CD14-positive monocyte (primary cell): Measurements from ENCODE around the gene KLHL42. TPM values are rescaled to one million over a fixed set of nuclear protein-coding genes. Genes with fewer than 3 reads are reported as not detected.
"Not testable (repeated sequence)": the region's sequence is repeated elsewhere in the genome, so short reads cannot be mapped to it uniquely, and the experiment has no call there.

Experiments used
- DNase-seq, 3 donors: peaks; one replicate each; pipeline ENCODE4 v3.0.0-alpha.2; 2011 to 2022
- H2AFZ ChIP-seq: 2 replicates; pipeline ENCODE4 v1.6.0; 2012; ENCODE audit warnings: mild to moderate bottlenecking, low read depth, low read length, inconsistent platforms; ENCODE audit not compliant: insufficient read depth, poor library complexity, severe bottlenecking
- H3K27ac ChIP-seq, 2 donors: 1 replicate in 1 of 2; 2 replicates in 1 of 2; pipeline ENCODE4 v1.5.1; 2012 to 2013; ENCODE audit warnings: low read length in 2 of 2, control low read depth in 1 of 2, inconsistent platforms in 1 of 2, low read depth in 1 of 2, mild to moderate bottlenecking in 1 of 2
- H3K27me3 ChIP-seq, 2 donors: one replicate each; pipeline versions ENCODE4 v1.6.0 to v1.6.1; 2011 to 2013; ENCODE audit warnings: low read length in 2 of 2; ENCODE audit not compliant: control insufficient read depth in 2 of 2, insufficient read depth in 2 of 2
- H3K36me3 ChIP-seq, 2 donors: replicated peaks in 1 of 2; 1 replicate in 1 of 2; 2 replicates in 1 of 2; pipeline versions ENCODE4 v1.5.1 to v1.6.1; 2012 to 2013; ENCODE audit warnings: low read length in 2 of 2, control low read depth in 1 of 2, inconsistent platforms in 1 of 2, mild to moderate bottlenecking in 1 of 2; ENCODE audit not compliant: insufficient read depth in 2 of 2, control insufficient read depth in 1 of 2
- H3K4me1 ChIP-seq, 2 donors: 1 replicate in 1 of 2; 2 replicates in 1 of 2; pipeline versions ENCODE4 v1.5.1 to v1.6.1; 2012 to 2013; ENCODE audit warnings: low read length in 2 of 2, control low read depth in 1 of 2, inconsistent platforms in 1 of 2, mild to moderate bottlenecking in 1 of 2, moderate library complexity in 1 of 2; ENCODE audit not compliant: insufficient read depth in 2 of 2, control insufficient read depth in 1 of 2
- H3K4me2 ChIP-seq: replicated peaks from 2 replicates; pipeline ENCODE3; 2012; ENCODE audit warnings: low read length, moderate library complexity, mild to moderate bottlenecking; ENCODE audit not compliant: poor library complexity, severe bottlenecking; ENCODE audit errors: extremely low read depth
- H3K4me3 ChIP-seq, 3 experiments: fragments of 200-600 bp in 1 of 3; sonication (generic) in 1 of 3; replicated peaks in 1 of 3; 1 replicate in 2 of 3; 2 replicates in 1 of 3; pipeline ENCODE4 v1.5.1; 2011 to 2013; ENCODE audit warnings: low read length in 3 of 3, mild to moderate bottlenecking in 3 of 3, control low read depth in 2 of 3, low read depth in 2 of 3, inconsistent platforms in 1 of 3, moderate library complexity in 1 of 3
- H3K79me2 ChIP-seq: 2 replicates; pipeline ENCODE4 v1.6.0; 2012; ENCODE audit warnings: mild to moderate bottlenecking, control low read depth, inconsistent platforms, low read length, moderate library complexity; ENCODE audit not compliant: insufficient read depth
- H3K9ac ChIP-seq: 2 replicates; pipeline ENCODE4 v1.6.0; 2017; ENCODE audit warnings: low read length, mild to moderate bottlenecking; ENCODE audit not compliant: insufficient read depth, poor library complexity, severe bottlenecking
- H3K9me3 ChIP-seq, 2 donors: replicated peaks in 1 of 2; 1 replicate in 1 of 2; 2 replicates in 1 of 2; pipeline versions ENCODE4 v1.5.1 to v1.6.1; 2012 to 2013; ENCODE audit warnings: low read length in 2 of 2, control low read depth in 1 of 2; ENCODE audit not compliant: control insufficient read depth in 1 of 2, insufficient read depth in 1 of 2
- H4K20me1 ChIP-seq: 2 replicates; pipeline ENCODE4 v1.6.0; 2012; ENCODE audit warnings: mild to moderate bottlenecking, low read length, control low read depth, moderate library complexity; ENCODE audit not compliant: insufficient read depth
- H3K27ac Mint-ChIP-seq, 7 donors: one replicate each; pipeline ENCODE4 v1.8.0; 2020; ENCODE audit warnings: mild to moderate bottlenecking in 7 of 7, mixed read lengths in 7 of 7, moderate library complexity in 6 of 7, inconsistent platforms in 2 of 7
- H3K27me3 Mint-ChIP-seq, 3 donors: one replicate each; pipeline ENCODE4 v1.8.0; 2021 to 2022; ENCODE audit warnings: low read depth in 3 of 3, mild to moderate bottlenecking in 3 of 3, mixed read lengths in 3 of 3, moderate library complexity in 3 of 3, inconsistent platforms in 1 of 3
- H3K36me3 Mint-ChIP-seq, 2 donors: one replicate each; pipeline ENCODE4 v1.8.0; 2020; ENCODE audit warnings: mixed read lengths in 2 of 2, inconsistent platforms in 1 of 2, mild to moderate bottlenecking in 1 of 2
- H3K4me1 Mint-ChIP-seq: one replicate; pipeline ENCODE4 v1.8.0; 2020; ENCODE audit warnings: mild to moderate bottlenecking, mixed read lengths
- H3K4me3 Mint-ChIP-seq, 2 donors: one replicate each; pipeline ENCODE4 v1.8.0; 2020; ENCODE audit warnings: mild to moderate bottlenecking in 2 of 2, mixed read lengths in 2 of 2, moderate library complexity in 1 of 2
- H3K9me3 Mint-ChIP-seq, 7 donors: one replicate each; pipeline ENCODE4 v1.8.0; 2020 to 2022; ENCODE audit warnings: mixed read lengths in 7 of 7, mild to moderate bottlenecking in 6 of 7, moderate library complexity in 6 of 7, inconsistent platforms in 2 of 7
- WGBS: methylation state at CpG from one replicate; pipeline ENCODE4 v1.1.5; 2013; ENCODE audit warnings: missing lambda C conversion rate; ENCODE audit not compliant: insufficient coverage; 5-methylcytosine and 5-hydroxymethylcytosine counted together
- intact Hi-C, 2 donors: fragments of 100-400 bp; cut with micrococcal nuclease; formaldehyde crosslinking; loops; one replicate each; pipeline versions ENCODE4 v1.15.0 to v1.15.1; 2023
- polyA plus RNA-seq, 3 donors: library from polyadenylated mRNA; depleted of rRNA in 1 of 3; unstranded in 2 of 3; stranded (reverse) in 1 of 3; fragments of 300-500 nt in 2 of 3; fragments of >200 nt in 1 of 3; fragmentation: Illumina TruSeq in 2 of 3; gene quantifications; 1 replicate in 2 of 3; 2 replicates in 1 of 3; pipeline ENCODE4 v1.2.3, GENCODE V29; 2012 to 2021
- TF ChIP-seq, protein P1 (sequence below): fragments of 200-600 bp; IDR thresholded peaks from one replicate; pipeline ENCODE4 v1.8.0; 2022; ENCODE audit warnings: antibody characterized with exemption, mild to moderate bottlenecking

KLHL42 gene
- polyA plus RNA-seq, 3 donors: 4.1 to 9.9 (median 7.5) TPM

DNA sequence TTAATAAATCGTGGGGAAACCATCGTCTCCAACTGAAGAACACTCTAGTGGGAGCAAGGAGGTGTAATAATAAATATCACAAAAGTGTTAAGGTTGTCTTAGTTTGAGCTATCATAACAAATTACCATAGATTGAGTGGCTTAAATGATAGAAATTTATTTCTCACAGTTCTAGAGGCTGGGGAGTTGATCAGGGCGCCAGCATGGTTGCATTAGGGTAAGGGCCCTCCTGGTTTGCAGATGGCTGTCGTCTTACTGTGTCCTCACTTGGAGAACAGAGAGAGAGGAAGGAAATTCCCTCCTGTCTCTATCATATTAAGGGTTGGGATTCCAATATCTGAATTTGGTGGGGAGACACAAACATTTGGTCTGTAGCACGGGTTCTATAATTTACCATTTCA is 36.4 kb upstream of the KLHL42 start:
- Histone ChIP-seq H4K20me1 (no peaks in the 10 kb centered on the region), H3K4me1 (no peaks in the 10 kb centered on the region), H2AFZ (no peak overlapping the region), H3K4me2 (no peak overlapping the region), H3K36me3 (peaks cover 41 to 84% of the 10 kb centered on the region in 2 donors), H3K27ac (no peak overlapping the region), H3K79me2 (no peaks in the 10 kb centered on the region), H3K9me3 (no peaks in the 10 kb centered on the region), H3K27me3 (no peaks in the 10 kb centered on the region), H3K9ac (no peak overlapping the region), H3K4me3 (no peak overlapping the region)
- no peak overlapping the region for H3K27ac Mint-ChIP-seq
- H3K36me3 Mint-ChIP-seq: peaks cover 45 to 64% of the 10 kb centered on the region in 2 donors
- H3K4me3 Mint-ChIP-seq: no peak overlapping the region
- no peak for DNase-seq
- H3K4me1 Mint-ChIP-seq: no peaks in the 10 kb centered on the region
- no CpG with 5 or more reads among the region's 5 CpGs for WGBS
- H3K9me3 Mint-ChIP-seq: peaks cover 0 to 1% (median 0%) of the 10 kb centered on the region in 7 donors
- TF ChIP-seq, protein P1, sequence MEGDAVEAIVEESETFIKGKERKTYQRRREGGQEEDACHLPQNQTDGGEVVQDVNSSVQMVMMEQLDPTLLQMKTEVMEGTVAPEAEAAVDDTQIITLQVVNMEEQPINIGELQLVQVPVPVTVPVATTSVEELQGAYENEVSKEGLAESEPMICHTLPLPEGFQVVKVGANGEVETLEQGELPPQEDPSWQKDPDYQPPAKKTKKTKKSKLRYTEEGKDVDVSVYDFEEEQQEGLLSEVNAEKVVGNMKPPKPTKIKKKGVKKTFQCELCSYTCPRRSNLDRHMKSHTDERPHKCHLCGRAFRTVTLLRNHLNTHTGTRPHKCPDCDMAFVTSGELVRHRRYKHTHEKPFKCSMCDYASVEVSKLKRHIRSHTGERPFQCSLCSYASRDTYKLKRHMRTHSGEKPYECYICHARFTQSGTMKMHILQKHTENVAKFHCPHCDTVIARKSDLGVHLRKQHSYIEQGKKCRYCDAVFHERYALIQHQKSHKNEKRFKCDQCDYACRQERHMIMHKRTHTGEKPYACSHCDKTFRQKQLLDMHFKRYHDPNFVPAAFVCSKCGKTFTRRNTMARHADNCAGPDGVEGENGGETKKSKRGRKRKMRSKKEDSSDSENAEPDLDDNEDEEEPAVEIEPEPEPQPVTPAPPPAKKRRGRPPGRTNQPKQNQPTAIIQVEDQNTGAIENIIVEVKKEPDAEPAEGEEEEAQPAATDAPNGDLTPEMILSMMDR: no peak
- intact Hi-C loops: no loop called here
- peaks cover 0 to 4% (median 0%) of the 10 kb centered on the region in 3 donors for H3K27me3 Mint-ChIP-seq

DNA sequence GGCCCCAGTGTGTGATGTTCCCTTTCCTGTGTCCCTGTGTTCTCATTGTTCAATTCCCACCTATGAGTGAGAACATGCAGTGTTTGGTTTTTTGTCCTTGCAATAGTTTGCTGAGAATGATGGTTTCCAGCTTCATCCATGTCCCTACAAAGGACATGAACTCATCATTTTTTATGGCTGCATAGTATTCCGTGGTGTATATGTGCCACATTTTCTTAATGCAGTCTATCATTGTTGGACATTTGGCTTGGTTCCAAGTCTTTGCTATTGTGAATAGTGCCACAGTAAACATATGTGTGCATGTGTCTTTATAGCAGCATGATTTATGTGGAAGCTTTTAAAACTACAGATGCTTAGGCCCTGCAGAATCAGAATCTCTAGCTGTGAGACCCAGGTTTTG is 34.3 kb upstream of the KLHL42 start:
- H3K36me3 ChIP-seq: peaks cover 19 to 65% of the 10 kb centered on the region in 2 donors
- H3K4me1 ChIP-seq, H3K27me3 ChIP-seq, H3K4me3 Mint-ChIP-seq, H3K27me3 Mint-ChIP-seq, H3K9me3 ChIP-seq, H3K9me3 Mint-ChIP-seq, H4K20me1 ChIP-seq, H3K9ac ChIP-seq, H3K79me2 ChIP-seq, H2AFZ ChIP-seq, H3K4me3 ChIP-seq, H3K27ac ChIP-seq, H3K27ac Mint-ChIP-seq, DNase-seq, H3K4me2 ChIP-seq, intact Hi-C loops, H3K4me1 Mint-ChIP-seq: not testable (repeated sequence)
- WGBS: no CpG with 5 or more reads among the region's 1 CpG
- H3K36me3 Mint-ChIP-seq: peaks cover 36 to 56% of the 10 kb centered on the region in 2 donors
